PC-3 (cell line): ENCODE measurements around the gene WSCD2. TPM values are rescaled to one million over a fixed set of nuclear protein-coding genes. Genes with fewer than 3 reads are reported as not detected.

Experiments
- ATAC-seq: fragments of 200-7000 bp; cut with Tn5 transposase; 2 replicates; pipeline ENCODE4 v1.9.1; 2020; ENCODE audit warnings: mild to moderate bottlenecking, moderate library complexity
- BruUV-seq: library from RNA; stranded (reverse); fragments of 400-500 nt; replicated peaks from 2 replicates; lab custom pipeline; 2021; lab: Mats Ljungman, UMichigan
- CTCF ChIA-PET: fragments of 300-600 bp; sonication (Branson Sonifier 250); formaldehyde crosslinking; loops from one replicate; lab custom pipeline; 2022; ENCODE audit warnings: antibody characterized with exemption; lab: Charles Lee
- POLR2A ChIA-PET: fragments of 300-600 bp; sonication (Branson Sonifier 250); formaldehyde crosslinking; loops from one replicate; lab custom pipeline; 2022; ENCODE audit warnings: antibody characterized with exemption; ENCODE audit not compliant: unreplicated experiment; lab: Charles Lee
- DNase-seq: peaks from one replicate; pipeline ENCODE4 v3.0.0-alpha.2; 2015
- H2AFZ ChIP-seq: fragments of 300-600 bp; sonication (generic); 2 replicates; pipeline ENCODE4 v1.6.0; 2016; ENCODE audit warnings: antibody characterized with exemption, low read length
- H3F3A ChIP-seq: fragments of 300-600 bp; sonication (generic); one replicate; pipeline ENCODE4 v1.6.0; 2017; ENCODE audit warnings: antibody characterized with exemption, low read length, control low read depth, mild to moderate bottlenecking; ENCODE audit not compliant: unreplicated experiment
- H3K27ac ChIP-seq: fragments of 300-600 bp; sonication (generic); 2 replicates; pipeline ENCODE4 v1.5.1; 2016; ENCODE audit warnings: mild to moderate bottlenecking, low read length
- H3K27me3 ChIP-seq: fragments of 300-600 bp; sonication (generic); 2 replicates; pipeline ENCODE4 v1.6.1; 2016; ENCODE audit warnings: low read length, mixed read lengths
- H3K36me3 ChIP-seq: fragments of 300-600 bp; sonication (generic); 2 replicates; pipeline ENCODE4 v1.6.1; 2016; ENCODE audit warnings: low read depth, mixed run types, low read length, mixed read lengths
- H3K4me1 ChIP-seq: fragments of 300-600 bp; sonication (generic); 2 replicates; pipeline ENCODE4 v1.5.1; 2016; ENCODE audit warnings: low read length; ENCODE audit not compliant: insufficient read depth
- H3K4me2 ChIP-seq: fragments of 300-600 bp; sonication (generic); 2 replicates; pipeline ENCODE4 v1.6.0; 2016; ENCODE audit warnings: low read length
- H3K4me3 ChIP-seq: fragments of 300-600 bp; sonication (generic); 2 replicates; pipeline ENCODE4 v1.5.1; 2016; ENCODE audit warnings: mild to moderate bottlenecking, low read length, mixed read lengths
- H3K79me2 ChIP-seq: fragments of 300-600 bp; sonication (generic); 2 replicates; pipeline ENCODE4 v1.6.1; 2017; ENCODE audit warnings: low read length, mixed read lengths
- H3K9ac ChIP-seq: fragments of 300-600 bp; sonication (generic); 2 replicates; pipeline ENCODE4 v1.6.0; 2016; ENCODE audit warnings: mild to moderate bottlenecking, low read length
- H3K9me2 ChIP-seq: fragments of 300-600 bp; sonication (generic); replicated peaks from 2 replicates; pipeline ENCODE4 v1.6.1; 2016; ENCODE audit warnings: mixed run types, low read length, mixed read lengths
- H3K9me3 ChIP-seq: fragments of 300-600 bp; sonication (generic); 2 replicates; pipeline ENCODE4 v1.6.1; 2016; ENCODE audit warnings: low read length, mixed read lengths
- H4K20me1 ChIP-seq: fragments of 300-600 bp; sonication (generic); 2 replicates; pipeline ENCODE4 v1.6.1; 2016; ENCODE audit warnings: low read length, mixed read lengths
- CTCF ChIP-seq: fragments of 300-600 bp; sonication (generic); conservative IDR thresholded peaks from 2 replicates; pipeline ENCODE4 v1.5.1; 2017; ENCODE audit warnings: antibody characterized with exemption, low read depth, mild to moderate bottlenecking, low read length
- EZH2 ChIP-seq: fragments of 300-600 bp; sonication (generic); IDR thresholded peaks from one replicate; pipeline ENCODE4 v1.6.1; 2017; ENCODE audit warnings: antibody characterized with exemption, mild to moderate bottlenecking, low read length; ENCODE audit not compliant: unreplicated experiment
- EZH2phosphoT487 ChIP-seq: fragments of 300-600 bp; sonication (generic); IDR thresholded peaks from 2 replicates; pipeline ENCODE4 v1.6.1; 2018; ENCODE audit warnings: mild to moderate bottlenecking, antibody characterized with exemption, low read length, borderline replicate concordance
- intact Hi-C: fragments of 100-400 bp; cut with micrococcal nuclease; formaldehyde crosslinking; loops from 2 replicates; pipeline ENCODE4 v1.9.0; 2023
- total RNA-seq: library from RNA; depleted of rRNA; stranded (reverse); fragments of >200 nt; gene quantifications from 2 replicates; pipeline ENCODE4 v1.2.3, GENCODE V29; 2014

The WSCD2 gene
- total RNA-seq, 1 experiment from 2014 or later = not detected

GRCh38 chr12:108167974-108168373 is 38.9 kb downstream of the WSCD2 start:
- no TSS peak for BruUV-seq
- Histone ChIP-seq H3K9me3 (no peaks in the 10 kb centered on the region), H3K27me3 (peaks cover 28% of the 10 kb centered on the region), H3K79me2 (no peaks in the 10 kb centered on the region), H2AFZ (no peak overlapping the region), H3K4me3 (no peak overlapping the region), H3K27ac (no peak overlapping the region), H3F3A (no peaks in the 10 kb centered on the region), H3K36me3 (no peaks in the 10 kb centered on the region), H3K9ac (no peak overlapping the region), H3K4me1 (no peaks in the 10 kb centered on the region), H4K20me1 (no peaks in the 10 kb centered on the region), H3K4me2 (no peak overlapping the region), H3K9me2 (no peaks in the 10 kb centered on the region)
- DNase-seq = no peak
- ATAC-seq = no peak
- TF ChIP-seq EZH2 (no peak), CTCF (no peak), EZH2phosphoT487 (no peak)
- POLR2A ChIA-PET = no interaction called here
- intact Hi-C loops = no loop called here
- CTCF ChIA-PET = no interaction called here

GRCh38 chr12:108169708-108170107 is 40.6 kb downstream of the WSCD2 start:
- H3K4me1 ChIP-seq = no peaks in the 10 kb centered on the region
- no peaks in the 10 kb centered on the region for H3K36me3 ChIP-seq
- no peak overlapping the region for H2AFZ ChIP-seq
- H3K4me3 ChIP-seq = no peak overlapping the region
- POLR2A ChIA-PET = no interaction called here
- intact Hi-C loops = no loop called here
- no peaks in the 10 kb centered on the region for H3F3A ChIP-seq
- H3K27me3 ChIP-seq = peaks cover 21% of the 10 kb centered on the region; the same call in 1 of the 2 replicates
- H3K9me3 ChIP-seq = no peaks in the 10 kb centered on the region
- no peak overlapping the region for H3K9ac ChIP-seq
- CTCF ChIA-PET = no interaction called here
- ATAC-seq = no peak
- TF ChIP-seq CTCF = no peak
- no peak for TF ChIP-seq EZH2
- no peak for TF ChIP-seq EZH2phosphoT487
- no peak overlapping the region for H3K4me2 ChIP-seq
- H3K79me2 ChIP-seq = no peaks in the 10 kb centered on the region
- no TSS peak for BruUV-seq
- no peaks in the 10 kb centered on the region for H3K9me2 ChIP-seq
- no peak for DNase-seq
- no peak overlapping the region for H3K27ac ChIP-seq
- no peaks in the 10 kb centered on the region for H4K20me1 ChIP-seq

- Histone ChIP-seq H3K9ac (no peak overlapping the region), H3K27me3 (peaks cover 19% of the 10 kb centered on the region), H3K36me3 (no peaks in the 10 kb centered on the region), H3F3A (no peaks in the 10 kb centered on the region), H3K4me1 (no peaks in the 10 kb centered on the region), H3K9me3 (no peaks in the 10 kb centered on the region), H3K4me2 (no peak overlapping the region), H3K79me2 (no peaks in the 10 kb centered on the region), H4K20me1 (no peaks in the 10 kb centered on the region), H3K27ac (no peak overlapping the region), H2AFZ (no peak overlapping the region), H3K9me2 (no peaks in the 10 kb centered on the region), H3K4me3 (no peak overlapping the region)
- DNase-seq = no peak
- intact Hi-C loops = no loop called here
- no peak for ATAC-seq
- BruUV-seq = no TSS peak
- POLR2A ChIA-PET = no interaction called here
- TF ChIP-seq EZH2phosphoT487 (no peak), CTCF (no peak), EZH2 (no peak)
- CTCF ChIA-PET = no interaction called here
These were observed 41.1 kb downstream of the WSCD2 start for GRCh38 chr12:108170164-108170563.
